Stimulated activated CD4-positive, alpha-beta T cell treated with anti-CD3 and anti-CD28 coated beads, Interleukin-2, amount 100 ng/mL, for 48 hours (primary cell): Measurements from ENCODE around the gene MRC1.
"Not testable (repeated sequence)": the region's sequence is repeated elsewhere in the genome, so short reads cannot be mapped to it uniquely, and the experiment has no call there.

Experiments
- DNase-seq, 2 donors: peaks; one replicate each; pipeline ENCODE4 v3.0.0-alpha.2; 2020

MRC1 gene

DNA sequence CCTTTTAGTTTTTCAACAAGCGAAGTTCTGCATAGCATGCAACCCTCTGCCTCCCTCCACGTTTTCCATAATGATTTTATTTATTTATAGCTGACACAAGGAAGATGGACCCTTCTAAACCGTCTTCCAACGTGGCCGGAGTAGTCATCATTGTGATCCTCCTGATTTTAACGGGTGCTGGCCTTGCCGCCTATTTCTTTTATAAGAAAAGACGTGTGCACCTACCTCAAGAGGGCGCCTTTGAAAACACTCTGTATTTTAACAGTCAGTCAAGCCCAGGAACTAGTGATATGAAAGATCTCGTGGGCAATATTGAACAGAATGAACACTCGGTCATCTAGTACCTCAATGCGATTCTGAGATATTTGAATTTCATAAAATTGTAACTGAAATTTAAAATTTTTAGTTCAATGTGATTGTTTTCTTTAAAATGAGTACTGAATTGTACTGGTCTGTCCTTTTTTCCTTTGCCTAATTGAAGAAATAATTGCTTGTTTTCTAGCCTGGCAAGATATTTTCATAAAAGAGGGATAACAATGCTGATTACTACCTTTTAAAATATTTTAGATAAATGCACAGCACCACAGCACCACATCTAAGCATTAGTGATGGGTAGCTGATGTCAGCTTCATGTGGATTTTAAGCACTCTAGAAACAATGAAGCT is 101.1 kb downstream of the MRC1 start:
- no peak for DNase-seq

DNA sequence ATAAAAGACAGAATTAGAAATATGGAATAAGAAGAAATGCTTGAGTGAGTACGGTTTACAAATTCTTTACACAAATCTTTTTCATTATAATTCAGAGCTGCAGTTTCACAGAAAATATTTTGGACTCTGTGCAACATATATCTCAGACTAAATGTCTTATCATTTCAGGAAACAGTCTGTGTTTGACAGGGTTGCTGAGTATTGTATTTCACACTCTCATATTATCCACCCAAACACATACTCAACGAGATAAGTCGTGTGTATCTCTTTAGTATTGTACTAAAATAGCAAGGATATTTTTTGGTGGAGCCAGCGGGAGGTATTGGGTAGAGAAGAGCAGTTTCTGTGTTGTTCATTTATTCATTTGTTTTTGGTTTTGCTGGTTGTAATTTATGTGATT is 103.6 kb downstream of the MRC1 start:
- DNase-seq: no peak

DNA sequence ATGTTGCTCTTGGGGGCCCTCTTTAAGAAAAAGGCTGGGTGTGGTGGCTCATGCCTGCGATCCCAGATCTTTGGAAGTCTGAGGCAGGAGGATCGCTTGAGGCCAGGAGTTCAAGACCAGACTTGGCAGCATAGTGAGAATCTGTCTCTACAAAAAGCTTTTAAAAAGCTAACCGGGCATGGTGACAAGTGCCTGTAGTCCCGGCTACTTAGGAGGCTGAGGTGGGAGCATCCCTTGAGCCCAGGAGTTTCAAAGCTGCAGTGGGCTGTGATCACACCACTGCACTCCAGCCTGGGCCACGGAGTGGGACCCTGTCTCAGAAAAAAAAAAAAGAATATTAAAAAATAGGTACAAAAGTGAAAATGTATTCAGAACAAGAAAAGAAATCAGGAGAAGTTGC is 104.5 kb downstream of the MRC1 start:
- no peak for DNase-seq

DNA sequence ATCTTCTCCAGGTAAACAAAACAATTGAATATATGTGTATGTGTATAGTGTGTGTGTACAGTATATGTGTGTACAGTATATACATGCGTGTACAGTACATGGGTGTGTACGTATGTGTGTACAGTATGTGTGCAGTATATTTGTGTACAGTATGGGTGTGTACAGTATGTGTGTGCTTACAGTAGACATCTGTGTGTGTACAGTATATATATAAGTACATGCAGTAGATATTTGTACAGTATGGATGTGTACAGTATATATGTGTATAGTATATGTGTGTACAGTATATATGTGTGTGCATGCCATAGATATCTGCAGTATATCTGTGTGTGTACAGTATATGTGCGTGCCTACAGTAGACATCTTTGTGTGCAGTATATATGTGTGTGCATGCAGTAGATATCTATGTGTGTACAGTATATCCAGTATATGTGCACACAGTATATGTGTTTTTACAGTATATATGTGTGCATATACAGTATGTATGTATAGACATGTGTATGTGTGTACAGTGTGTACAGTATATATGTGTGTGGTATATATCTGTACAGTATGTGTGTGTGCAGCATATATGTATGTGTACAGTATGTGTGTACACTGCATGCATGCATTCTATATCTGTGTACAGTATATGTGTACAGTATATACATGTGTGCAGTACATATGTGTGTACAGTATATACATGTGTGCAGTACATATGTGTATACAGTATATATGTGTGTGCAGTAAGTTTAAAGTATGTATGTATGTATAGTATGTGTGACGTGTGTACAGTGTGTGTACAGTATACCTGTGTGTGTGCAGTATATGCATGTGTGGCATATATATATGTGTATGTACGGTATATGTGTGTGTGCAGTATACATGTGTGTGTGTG is 105.3 kb downstream of the MRC1 start:
- no peak for DNase-seq

DNA sequence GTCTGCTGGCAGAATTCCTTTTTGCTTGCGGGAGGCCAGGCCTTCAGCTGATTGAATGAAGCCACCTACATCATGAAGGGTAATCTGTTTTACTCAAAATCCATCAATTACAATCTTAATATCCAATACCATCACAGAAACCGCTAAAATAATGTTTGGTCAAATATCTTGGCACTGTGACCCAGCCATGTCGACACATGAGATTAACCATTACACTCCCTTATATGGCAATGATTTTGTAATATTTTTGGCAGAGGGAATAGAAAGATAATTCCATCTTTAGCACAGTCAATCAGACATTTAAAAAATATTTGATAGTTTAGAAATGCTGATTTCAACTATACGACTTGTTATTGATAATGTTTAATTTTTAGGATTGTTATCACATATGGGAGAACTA is 106.0 kb downstream of the MRC1 start:
- no peak for DNase-seq

DNA sequence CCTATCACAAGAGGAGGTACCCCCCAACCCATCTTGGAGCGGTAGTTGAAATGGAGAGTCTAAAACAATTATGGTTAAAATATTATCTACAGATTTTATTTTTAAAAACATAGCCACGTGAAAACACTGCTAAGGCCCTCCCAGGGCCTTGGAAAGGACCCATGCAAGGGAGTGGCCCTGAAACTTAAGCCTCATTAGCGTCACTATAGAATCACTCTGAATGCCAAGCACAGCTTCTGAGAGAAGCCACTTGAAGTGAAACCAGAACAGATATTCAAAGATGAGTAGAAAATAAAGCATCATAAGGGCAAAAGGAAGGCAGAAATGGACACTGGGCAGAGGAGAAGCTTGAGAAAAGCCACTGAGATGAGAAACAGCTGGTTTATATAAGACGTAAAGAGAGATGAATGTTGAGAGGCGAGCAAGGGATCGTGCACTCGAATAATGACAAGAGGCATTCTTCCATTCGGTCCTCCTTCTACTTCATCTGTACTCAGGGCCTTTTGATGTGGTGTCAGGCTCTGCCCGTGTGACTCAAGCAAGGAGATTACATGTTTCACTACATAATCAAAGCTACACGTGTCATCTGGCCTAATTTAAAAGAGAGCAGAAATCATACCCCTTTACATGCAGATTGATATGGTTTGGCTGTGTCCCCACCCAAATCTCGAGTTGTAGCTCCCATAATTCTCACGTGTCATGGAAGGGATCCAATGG is 109.2 kb downstream of the MRC1 start:
- DNase-seq: no peak

DNA sequence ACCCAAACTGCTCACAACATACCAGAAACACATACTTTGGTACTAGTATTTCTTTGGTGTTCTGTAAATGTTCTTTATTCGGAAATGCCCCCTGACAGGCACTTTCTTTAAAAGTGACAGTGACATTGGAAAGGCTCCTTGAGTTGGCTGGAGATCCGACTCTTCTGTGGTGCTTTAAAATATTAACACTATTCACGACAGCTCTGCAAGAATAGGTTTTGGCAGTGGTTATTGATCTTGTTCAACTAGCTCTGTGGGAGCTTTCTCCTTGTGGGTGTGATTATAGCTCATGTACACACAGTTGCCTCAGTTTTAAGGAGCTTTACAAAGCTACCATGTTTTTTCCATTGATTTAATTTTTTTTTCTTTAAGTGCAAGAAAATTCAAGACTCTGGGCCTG is 112.2 kb downstream of the MRC1 start:
- no peak for DNase-seq

DNA sequence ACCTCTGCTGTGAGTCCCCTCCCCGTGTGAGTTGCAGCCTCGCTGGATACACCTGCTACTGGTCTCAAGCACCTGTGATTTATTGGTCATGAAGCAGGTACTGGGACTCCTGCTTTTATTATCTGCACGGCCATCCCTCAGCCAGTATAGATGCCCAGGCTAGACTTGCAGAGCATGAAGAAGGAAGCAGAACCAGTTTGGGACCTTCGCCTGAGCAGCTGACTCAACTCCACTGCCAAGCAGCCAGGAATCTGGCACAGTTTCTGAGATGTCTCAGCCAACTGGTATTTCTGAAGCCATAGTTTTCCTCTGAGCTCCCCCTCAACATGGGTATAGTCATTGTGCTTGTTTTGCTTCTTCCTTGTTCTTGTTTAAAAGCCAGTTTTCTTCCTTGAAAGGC is 114.6 kb downstream of the MRC1 start:
- no peak for DNase-seq

DNA sequence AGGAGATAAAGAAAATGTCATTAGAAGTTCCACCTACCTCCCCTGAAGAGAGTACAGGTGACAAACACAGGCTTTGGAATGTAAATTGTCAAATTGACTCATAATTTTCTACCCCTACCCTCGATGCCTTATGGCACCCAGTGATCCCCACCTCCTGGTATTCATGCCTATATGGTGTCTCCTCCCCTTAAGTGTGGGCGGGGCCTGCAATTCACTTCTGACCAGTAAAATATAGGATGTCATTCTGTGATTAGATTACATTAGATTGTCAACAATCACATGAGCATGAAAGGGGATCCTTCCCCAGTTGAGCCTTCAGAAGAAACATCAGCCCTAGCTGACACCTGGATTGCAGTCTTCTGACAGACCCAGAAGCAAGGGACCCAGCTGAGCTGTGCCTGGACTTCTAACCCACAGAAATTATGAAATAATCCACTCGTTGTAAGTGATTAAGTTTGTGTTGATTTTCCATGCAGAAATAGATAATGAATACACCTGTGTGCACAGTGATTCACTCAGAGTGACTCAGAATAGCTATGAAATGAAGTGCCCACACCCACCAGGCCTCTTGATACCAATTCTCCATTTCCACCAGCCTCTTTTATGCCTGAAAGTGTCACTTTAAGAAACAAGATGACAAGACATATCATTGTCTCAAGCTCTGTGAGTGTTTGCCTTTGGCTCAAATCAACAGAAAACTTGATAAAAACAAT is 134.0 kb downstream of the MRC1 start:
- DNase-seq: no peak

DNA sequence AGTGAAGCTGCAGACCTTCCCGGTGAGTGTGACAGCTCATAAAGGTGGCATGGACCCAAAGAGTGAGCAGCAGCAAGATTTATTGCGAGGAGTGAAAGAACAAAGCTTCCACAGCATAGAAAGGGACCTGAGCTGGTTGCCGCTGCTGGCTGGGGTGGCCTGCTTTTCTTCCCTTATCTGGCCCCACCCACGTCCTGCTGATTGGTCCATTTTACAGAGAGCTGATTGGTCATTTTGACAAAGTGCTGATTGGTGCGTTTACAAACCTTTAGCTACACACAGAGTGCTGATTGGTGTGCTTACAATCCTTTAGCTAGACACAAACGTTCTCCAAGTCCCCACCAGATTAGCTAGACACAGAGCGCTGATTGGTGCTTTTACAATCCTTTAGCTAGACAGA is 141.1 kb downstream of the MRC1 start:
- DNase-seq: not testable (repeated sequence)

DNA sequence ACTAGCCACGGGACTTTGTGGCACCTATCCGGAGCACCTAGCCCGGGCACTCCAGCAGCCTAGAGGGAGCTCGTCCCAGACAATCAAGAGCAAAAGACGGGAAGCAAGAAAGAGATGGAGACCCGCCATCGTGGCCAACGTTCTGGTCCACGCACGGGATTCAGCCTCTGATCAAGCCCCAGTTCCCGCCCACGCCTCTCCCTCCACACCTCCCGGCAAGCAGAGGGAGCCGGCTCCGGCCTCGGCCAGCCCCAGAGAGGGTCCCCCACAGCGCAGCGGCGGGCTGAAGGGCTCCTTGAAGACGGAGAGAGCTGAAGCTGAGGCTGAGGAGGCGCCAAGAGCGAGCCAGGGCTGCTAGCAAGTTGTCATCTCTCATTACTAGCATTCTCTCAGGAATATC is 141.6 kb downstream of the MRC1 start:
- no peak for DNase-seq

DNA sequence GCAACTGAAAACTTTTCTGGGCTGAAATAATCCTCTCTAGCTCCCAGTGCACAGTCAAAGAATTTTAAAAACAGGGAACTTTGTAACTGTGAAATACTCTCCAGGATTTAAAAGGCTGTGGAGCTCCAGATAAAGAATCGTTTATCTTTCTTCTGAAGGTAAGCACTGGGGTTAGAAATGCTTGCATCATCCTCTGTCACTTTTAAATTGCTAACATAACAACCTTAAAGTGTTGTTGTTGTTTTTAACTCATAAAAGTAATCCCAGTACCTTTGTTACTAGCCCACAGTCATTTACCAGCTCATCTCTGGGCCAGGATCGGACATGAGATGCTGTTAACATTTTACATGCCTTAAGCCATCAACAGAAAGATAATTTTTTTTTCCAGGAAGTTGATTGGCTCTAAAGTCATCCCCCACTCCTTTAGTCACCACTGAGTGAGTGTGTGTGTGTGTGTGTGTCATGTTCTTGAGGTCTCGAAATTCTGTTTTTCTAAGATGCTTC is 142.8 kb downstream of the MRC1 start, which contains the start of gene SLC39A12:
TSS of gene SLC39A12 (plus strand) at position 51 of the 504 bp plus-strand sequence. CDS start 1,359 bp downstream, outside the sequence.
- no peak for DNase-seq

DNA sequence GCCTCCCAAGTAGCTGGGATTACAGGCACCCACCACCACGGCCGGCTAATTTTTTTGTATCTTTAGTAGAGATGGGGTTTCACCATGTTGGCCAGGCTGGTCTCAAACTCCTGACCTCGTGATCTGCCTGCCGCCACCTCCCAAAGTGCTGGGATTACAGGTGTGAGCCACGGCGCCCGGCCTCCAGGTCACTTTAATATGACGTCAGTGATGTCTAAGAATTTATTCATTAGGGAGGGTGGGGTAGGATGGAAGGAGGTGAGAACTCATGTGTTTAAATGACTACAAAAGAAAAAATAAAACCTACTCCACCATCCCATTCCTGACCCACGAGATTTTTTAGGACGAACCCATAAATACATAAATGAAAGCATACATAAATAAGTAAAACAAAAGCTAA is 145.2 kb downstream of the MRC1 start:
- not testable (repeated sequence) for DNase-seq

DNA sequence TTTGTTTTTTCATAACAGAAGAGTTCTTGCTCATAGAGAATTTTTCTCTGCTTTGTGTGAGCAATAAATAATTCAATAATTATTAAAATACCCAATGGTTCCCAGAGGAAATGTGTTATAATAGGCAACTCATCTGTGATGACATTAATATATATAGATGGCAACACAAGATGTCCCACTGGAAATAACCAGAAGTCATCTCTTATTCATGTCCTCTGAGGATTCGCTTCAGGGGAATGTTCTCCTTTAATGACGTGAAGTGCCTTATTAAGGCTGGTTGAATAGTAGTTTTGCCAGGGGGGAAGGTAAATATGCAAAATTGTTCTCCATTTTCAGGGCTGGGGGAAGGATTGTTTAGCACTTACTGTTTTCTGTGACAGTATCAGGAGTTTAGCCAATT is 145.7 kb downstream of the MRC1 start:
- DNase-seq: no peak

DNA sequence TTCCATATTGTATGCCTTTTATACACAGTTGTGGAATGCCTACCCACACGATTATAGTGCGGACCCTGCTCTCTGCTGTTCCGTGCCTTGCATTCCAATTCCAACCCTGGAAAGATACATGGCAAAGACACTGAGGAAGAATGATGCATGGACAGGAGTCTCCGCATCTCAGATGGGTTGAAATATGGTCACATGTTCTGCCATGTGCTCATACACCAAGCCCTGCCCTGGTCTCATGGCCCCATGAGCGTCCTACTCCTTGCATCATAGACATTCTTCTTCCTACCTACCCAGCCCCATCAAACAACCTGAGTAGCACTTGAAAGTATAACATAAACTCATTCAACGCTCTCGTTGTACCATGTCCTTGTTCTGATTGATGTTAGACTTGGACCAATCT is 148.9 kb downstream of the MRC1 start:
- no peak for DNase-seq

DNA sequence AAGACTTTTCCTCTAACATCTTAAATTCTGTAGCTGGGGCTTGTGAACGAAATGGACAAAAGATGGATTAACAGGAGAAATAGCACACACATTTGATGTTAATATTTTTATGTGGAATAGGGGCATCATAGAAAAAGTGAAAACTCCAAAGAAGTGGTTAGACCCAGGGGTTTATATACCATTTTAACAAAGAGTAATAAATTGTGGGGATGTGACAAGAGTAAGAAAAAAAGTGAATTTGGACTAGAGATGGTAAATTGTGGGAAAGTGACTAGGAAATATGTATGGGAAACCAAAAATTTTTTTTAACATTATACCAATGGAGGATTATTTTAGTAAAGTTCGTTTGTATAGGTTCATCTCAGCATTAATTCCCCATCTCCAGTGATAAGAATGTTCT is 150.7 kb downstream of the MRC1 start:
- DNase-seq: no peak
